Coronary artery (tissue), 2 donors: ENCODE results near the gene LRRC45.

Experiments used
- DNase-seq: peaks from one replicate; pipeline ENCODE4 v3.0.0-alpha.2; 2017; ENCODE audit warnings: low spot score
- H3K27ac ChIP-seq, 2 donors: fragments of 200-600 bp; sonication (generic); one replicate each; pipeline ENCODE4 v1.5.1; 2016 to 2019
- H3K4me3 ChIP-seq: fragments of 200-600 bp; sonication (generic); 2 replicates; pipeline ENCODE4 v1.5.1; 2016; ENCODE audit warnings: mild to moderate bottlenecking, moderate library complexity
- CTCF ChIP-seq: fragments of 200-600 bp; sonication (generic); IDR thresholded peaks from one replicate; pipeline ENCODE4 v1.5.1; 2019; ENCODE audit warnings: antibody characterized with exemption

LRRC45 gene

GRCh38 chr17:82009413-82009812 lies 13.7 kb upstream of the LRRC45 start:
- TF ChIP-seq CTCF = no peak
- no peak overlapping the region for H3K27ac ChIP-seq
- no peak for DNase-seq
- H3K4me3 ChIP-seq = no peak overlapping the region

DNA sequence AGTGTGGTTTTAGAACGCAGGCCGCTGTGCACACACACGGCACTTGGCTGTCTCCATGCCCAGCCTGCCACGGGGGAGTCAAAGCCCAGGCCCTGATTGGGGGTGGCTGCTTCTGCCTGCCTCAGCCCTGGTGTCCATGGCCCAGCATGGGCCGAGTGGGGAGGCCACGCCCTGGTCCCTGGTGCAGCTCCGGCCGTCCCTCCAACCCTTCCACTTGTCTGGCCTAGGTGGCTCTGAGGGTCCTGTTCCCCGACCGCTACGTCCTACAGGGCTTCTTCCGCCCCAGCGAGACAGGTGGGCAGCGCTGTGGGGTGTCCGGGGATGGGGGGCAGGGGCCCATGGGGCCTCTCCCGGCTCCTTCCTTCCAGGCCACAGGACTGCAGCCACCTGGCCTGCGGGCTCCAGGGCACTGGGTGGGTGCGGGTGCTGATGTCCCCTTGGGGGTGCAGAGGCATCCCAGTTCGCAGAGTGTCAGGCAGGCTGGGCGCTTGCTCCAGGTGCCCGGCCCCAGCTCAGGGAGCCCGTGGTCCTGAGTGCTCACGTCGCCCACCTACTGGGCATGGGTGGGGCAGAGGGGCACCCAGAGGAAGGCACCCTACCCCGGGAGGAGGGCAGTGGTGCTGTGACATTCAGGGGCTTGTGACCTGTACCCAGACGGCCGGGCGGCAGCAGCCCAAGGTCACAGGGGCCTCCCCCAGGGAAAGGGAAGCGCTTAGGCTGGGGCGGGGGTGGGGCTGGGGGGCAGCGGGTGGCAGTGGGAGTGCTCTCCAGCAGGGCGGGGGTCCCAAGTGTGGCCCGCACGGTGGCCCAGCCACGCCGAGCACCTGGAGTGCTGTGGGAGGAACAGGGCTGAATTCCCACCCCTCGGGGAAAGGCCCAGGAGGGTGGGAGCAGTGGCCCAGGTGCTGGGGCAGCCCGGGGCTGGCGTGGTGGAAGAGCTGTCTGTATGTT lies 12.3 kb upstream of the LRRC45 start:
- DNase-seq = no peak
- TF ChIP-seq CTCF = no peak
- Histone ChIP-seq H3K4me3 (no peak overlapping the region), H3K27ac (no peak overlapping the region)

- no peak for TF ChIP-seq CTCF
- DNase-seq = no peak
- Histone ChIP-seq H3K27ac (no peak overlapping the region), H3K4me3 (no peak overlapping the region)
These were observed 11.4 kb upstream of the LRRC45 start for GRCh38 chr17:82011617-82012187.

DNA sequence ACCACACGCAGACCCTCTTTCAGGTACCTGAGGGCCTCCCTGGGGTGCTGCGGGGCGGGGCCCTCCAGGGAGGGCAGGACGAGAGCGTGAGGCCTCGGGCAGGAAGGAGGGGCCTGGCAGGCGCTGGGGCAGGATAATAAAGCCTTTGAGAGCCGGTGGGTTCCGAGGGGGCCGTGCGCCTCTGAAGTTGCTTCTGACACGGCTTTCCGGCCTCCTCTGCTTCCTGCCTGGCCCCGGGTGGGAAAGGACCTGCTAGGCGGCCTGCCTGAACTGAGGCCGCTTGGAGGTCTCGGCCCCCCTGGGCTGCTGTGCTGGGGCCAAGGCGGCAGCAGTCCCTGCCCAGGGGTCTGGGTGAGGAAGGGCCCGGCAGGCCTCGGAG lies 10.9 kb upstream of the LRRC45 start:
- DNase-seq = no peak
- Histone ChIP-seq H3K27ac (peak overlapping the region in 1 of 2 donors; percentile 22), H3K4me3 (no peak overlapping the region)
- TF ChIP-seq CTCF = no peak

DNA sequence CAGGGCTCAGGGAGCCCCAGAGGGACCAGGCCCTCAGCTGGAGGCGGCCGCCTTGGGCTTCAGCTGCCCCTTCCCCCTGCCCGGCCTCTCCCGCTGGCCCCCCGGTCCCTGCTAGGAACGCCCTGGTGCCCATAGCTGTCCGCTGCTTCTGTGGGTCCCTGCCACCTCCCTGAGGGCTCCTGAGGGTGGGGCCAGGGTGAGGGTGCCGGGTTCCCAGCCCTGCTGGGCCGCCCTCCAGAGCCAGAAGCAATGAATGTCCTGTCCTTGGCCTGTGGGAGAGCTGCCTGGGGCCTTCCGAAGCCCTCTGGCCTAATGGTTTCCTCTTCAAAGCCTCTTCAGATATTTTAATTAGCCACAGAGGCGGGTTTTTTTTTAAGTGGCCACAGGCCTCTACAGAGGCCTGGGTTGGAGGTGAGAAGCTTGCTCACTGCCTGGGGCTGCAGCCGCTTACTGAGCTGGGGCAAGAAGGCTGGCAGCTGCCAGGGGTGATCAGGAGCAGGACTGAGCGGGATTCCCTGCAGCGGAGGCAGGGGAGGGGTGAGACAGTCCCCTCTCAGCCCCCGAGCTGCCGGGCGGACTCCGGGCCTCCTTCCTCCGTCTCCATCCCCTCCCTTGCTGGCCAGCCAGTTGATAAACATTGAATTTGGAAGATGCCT lies 10.3 kb upstream of the LRRC45 start:
- peak overlapping the region in 1 of 2 donors; percentile 45 for H3K27ac ChIP-seq
- H3K4me3 ChIP-seq = no peak overlapping the region
- DNase-seq = no peak
- TF ChIP-seq CTCF = no peak

DNA sequence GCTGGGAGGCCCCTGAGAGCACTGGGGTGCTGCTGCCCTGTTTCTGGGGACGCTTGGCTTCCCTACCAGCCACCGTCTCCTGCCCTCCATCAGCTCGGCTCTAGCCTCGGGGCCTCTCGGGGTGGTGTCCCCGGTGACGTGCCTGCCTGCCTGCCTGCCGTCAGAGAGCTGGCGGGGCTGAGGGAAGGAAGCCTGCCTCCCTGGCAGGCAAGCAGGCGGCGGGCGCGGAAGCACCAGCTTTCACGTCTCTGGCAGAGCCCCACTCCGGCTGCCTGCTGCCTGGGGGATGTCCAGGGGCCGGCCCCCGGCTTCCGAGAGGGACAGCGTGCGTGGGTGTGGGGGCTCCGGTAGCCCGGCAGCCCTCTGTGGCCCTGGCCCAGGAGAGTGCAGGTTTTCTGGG lies 9.8 kb upstream of the LRRC45 start:
- TF ChIP-seq CTCF = no peak
- Histone ChIP-seq H3K4me3 (no peak overlapping the region), H3K27ac (peak overlapping the region in 1 of 2 donors; percentile 45)
- no peak for DNase-seq
